Activated CD4-positive, alpha-beta memory T cell treated with anti-CD3 and anti-CD28 coated beads for 36 hours (primary cell): ENCODE data around the gene BACH2. TPM values are rescaled to one million over a fixed set of nuclear protein-coding genes. Genes with fewer than 3 reads are reported as not detected.

Experiments used
- CTCF ChIA-PET: fragments of 350-600 bp; sonication (Branson Sonifier 250); formaldehyde crosslinking; loops from one replicate; lab custom pipeline; 2021; ENCODE audit warnings: antibody characterized with exemption, inconsistent platforms; lab: Charles Lee
- POLR2A ChIA-PET: fragments of 350-600 bp; sonication (Branson Sonifier 250); formaldehyde crosslinking; loops from one replicate; lab custom pipeline; 2021; ENCODE audit warnings: antibody characterized with exemption; lab: Charles Lee
- DNase-seq: peaks from one replicate; pipeline ENCODE4 v3.0.0-alpha.2; 2020
- H3K27ac Mint-ChIP-seq: one replicate; pipeline ENCODE4 v1.8.0; 2021; ENCODE audit warnings: mixed read lengths
- H3K27me3 Mint-ChIP-seq: one replicate; pipeline ENCODE4 v1.8.0; 2021; ENCODE audit warnings: mixed read lengths
- H3K36me3 Mint-ChIP-seq: one replicate; pipeline ENCODE4 v1.8.0; 2021; ENCODE audit warnings: mixed read lengths
- H3K4me1 Mint-ChIP-seq: one replicate; pipeline ENCODE4 v1.8.0; 2021; ENCODE audit warnings: low read depth, mixed read lengths
- H3K4me3 Mint-ChIP-seq: one replicate; pipeline ENCODE4 v1.8.0; 2021; ENCODE audit warnings: mild to moderate bottlenecking, mixed read lengths
- H3K9me3 Mint-ChIP-seq: one replicate; pipeline ENCODE4 v1.8.0; 2021; ENCODE audit warnings: mixed read lengths
- intact Hi-C: fragments of 100-400 bp; cut with micrococcal nuclease; formaldehyde crosslinking; loops from one replicate; pipeline ENCODE4 v1.15.1; 2023
- microRNA-seq: library from miRNA; unstranded; fragments of <30 nt; microRNA quantifications from one replicate; pipeline ENCODE4 v1.2.0, GENCODE V29; 2022; ENCODE audit warnings: borderline number of aligned reads, borderline microRNAs expressed, borderline replicate concordance
- total RNA-seq, 2 experiments: library from RNA; stranded (reverse); gene quantifications; one replicate each; pipeline ENCODE4 v1.2.3, GENCODE V29; 2021

BACH2 gene
- total RNA-seq, 2 experiments from 2014 or later, result 49.2 to 55.4 TPM

DNA sequence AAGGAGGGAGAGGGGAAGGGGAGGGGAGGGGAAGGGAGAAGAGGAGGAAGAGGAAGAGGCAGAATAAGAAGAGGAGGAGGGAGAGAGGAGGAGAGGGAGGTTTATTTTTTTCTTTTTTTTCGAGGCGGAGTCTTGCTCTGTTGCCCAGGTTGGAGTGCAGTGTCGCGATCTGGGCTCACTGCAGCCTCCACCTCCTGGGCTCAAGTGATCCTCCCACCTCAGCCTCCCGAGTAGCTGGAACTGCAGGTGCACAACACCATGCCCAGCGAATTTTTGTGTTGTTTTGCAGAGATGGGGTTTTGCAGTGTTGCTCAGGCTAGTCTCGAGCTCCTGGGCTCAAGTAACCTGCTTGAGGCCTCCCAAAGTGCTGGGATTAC is 408.5 kb downstream of the BACH2 start:
- H3K27me3 Mint-ChIP-seq, result peaks cover 10% of the 10 kb centered on the region
- no peaks in the 10 kb centered on the region for H3K9me3 Mint-ChIP-seq
- H3K4me1 Mint-ChIP-seq, result peaks cover 9% of the 10 kb centered on the region
- no peak overlapping the region for H3K4me3 Mint-ChIP-seq
- ChIA-PET POLR2A (interaction anchor here (0.6 kb wide), 1 partner anchor 742 kb away, joined by 3 read pairs; the partner anchor contains the start of gene PM20D2), CTCF (no interaction called here)
- intact Hi-C loops, result loop anchor here (1.0 kb wide), 1 partner anchor 53 kb away; no protein-coding TSS in a partner anchor
- DNase-seq, result no peak
- H3K27ac Mint-ChIP-seq, result no peak overlapping the region
- no peaks in the 10 kb centered on the region for H3K36me3 Mint-ChIP-seq

GRCh38 chr6:89887452-89888137 is 409.0 kb downstream of the BACH2 start:
- H3K4me3 Mint-ChIP-seq, result no peak overlapping the region
- no peak overlapping the region for H3K27ac Mint-ChIP-seq
- CTCF ChIA-PET, result no interaction called here
- peaks cover 9% of the 10 kb centered on the region for H3K4me1 Mint-ChIP-seq
- H3K36me3 Mint-ChIP-seq, result no peaks in the 10 kb centered on the region
- intact Hi-C loops, result loop anchor here (1.0 kb wide), 1 partner anchor 52 kb away; no protein-coding TSS in a partner anchor
- peak; percentile 17 for DNase-seq
- H3K27me3 Mint-ChIP-seq, result peaks cover 8% of the 10 kb centered on the region
- POLR2A ChIA-PET, result no interaction called here
- no peaks in the 10 kb centered on the region for H3K9me3 Mint-ChIP-seq

- intact Hi-C loops, result no loop called here
- peaks cover 9% of the 10 kb centered on the region for H3K4me1 Mint-ChIP-seq
- no peaks in the 10 kb centered on the region for H3K9me3 Mint-ChIP-seq
- POLR2A ChIA-PET, result no interaction called here
- H3K36me3 Mint-ChIP-seq, result no peaks in the 10 kb centered on the region
- no peak overlapping the region for H3K27ac Mint-ChIP-seq
- no peak for DNase-seq
- H3K4me3 Mint-ChIP-seq, result no peak overlapping the region
- H3K27me3 Mint-ChIP-seq, result peaks cover 6% of the 10 kb centered on the region
- CTCF ChIA-PET, result interaction anchor here (0.6 kb wide), 1 partner anchor 58 kb away, joined by 3 read pairs; no protein-coding TSS in a partner anchor
Measured at GRCh38 chr6:89886378-89887120, 410.1 kb downstream of the BACH2 start.

Small RNA genes within 50 kb of the gene (microRNA-seq; reads per million reads assigned to microRNA genes)
- gene MIR4464, result not detected
